Fibroblast of skin of back (primary cell): ENCODE results near the gene TGM3.
A peak's percentile ranks its signal among the peaks of the same experiment; 100 is the strongest.

Source experiments
- DNase-seq: peaks from one replicate; pipeline ENCODE4 v3.0.0-alpha.2; 2013

Gene TGM3

GRCh38 chr20:2285613-2286012 lies 10.2 kb upstream of the TGM3 start:
- no peak for DNase-seq

- DNase-seq = no peak
Observed at GRCh38 chr20:2287504-2287903, 8.3 kb upstream of the TGM3 start.

- DNase-seq = no peak
Observed at GRCh38 chr20:2289475-2289874, 6.3 kb upstream of the TGM3 start.

GRCh38 chr20:2290486-2290885 lies 5.3 kb upstream of the TGM3 start:
- no peak for DNase-seq

DNA sequence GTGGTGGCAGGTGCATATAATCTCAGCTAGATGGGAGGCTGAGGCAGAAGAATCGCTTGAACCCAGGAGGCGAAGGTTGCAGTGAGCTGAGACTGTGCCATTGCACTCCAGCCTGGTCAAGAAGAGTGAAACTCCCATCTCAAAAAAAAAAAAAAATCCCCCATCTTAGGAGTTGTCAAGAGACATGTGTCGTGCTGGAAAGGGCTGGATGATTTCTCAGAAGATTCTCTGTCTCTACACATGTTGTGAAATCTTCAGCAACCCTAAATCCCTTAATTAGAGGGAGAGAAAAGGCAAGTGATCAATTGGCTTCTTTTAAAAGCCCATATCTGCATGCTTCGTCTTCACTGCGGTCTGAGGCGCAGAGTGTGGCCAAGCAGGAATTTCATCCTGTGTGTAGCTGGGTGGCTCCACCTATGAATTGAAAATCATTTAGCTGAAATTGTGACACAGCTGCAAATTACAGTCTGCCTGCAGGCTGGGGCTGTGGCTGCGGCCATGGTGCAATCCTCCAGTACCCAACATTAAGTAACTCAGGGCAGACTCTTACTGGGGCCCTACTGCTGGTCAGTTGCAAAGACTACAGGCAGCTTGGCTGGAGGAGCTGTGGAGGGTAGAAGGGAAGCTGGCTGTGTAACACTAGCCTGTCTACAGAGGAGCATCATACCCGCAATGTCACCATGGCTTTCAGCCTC lies 3.2 kb upstream of the TGM3 start:
- DNase-seq = no peak

- no peak for DNase-seq
Observed at GRCh38 chr20:2293486-2293885, 2.3 kb upstream of the TGM3 start.

DNA sequence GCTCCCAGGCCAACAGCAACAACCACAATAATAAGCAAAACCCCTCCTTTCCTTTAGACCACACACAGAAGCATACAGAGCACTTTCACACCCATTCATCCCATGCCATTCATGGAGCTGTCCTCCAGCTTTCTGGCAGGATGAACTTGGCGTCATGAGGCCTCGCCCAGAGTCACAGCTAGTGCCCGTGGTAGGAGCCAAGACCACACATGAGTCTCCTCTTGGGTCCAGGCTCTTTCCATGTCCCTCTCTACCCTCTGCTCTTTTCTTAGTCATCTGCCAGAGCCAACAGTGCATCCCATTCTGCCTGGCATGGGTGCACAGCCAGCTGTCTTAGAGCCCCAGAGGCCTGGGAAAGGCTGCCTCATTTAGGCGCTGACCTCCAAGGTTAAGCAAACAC lies 1.8 kb upstream of the TGM3 start:
- no peak for DNase-seq

GRCh38 chr20:2295286-2295685 lies 515 bp upstream of the TGM3 start:
- DNase-seq = no peak

DNA sequence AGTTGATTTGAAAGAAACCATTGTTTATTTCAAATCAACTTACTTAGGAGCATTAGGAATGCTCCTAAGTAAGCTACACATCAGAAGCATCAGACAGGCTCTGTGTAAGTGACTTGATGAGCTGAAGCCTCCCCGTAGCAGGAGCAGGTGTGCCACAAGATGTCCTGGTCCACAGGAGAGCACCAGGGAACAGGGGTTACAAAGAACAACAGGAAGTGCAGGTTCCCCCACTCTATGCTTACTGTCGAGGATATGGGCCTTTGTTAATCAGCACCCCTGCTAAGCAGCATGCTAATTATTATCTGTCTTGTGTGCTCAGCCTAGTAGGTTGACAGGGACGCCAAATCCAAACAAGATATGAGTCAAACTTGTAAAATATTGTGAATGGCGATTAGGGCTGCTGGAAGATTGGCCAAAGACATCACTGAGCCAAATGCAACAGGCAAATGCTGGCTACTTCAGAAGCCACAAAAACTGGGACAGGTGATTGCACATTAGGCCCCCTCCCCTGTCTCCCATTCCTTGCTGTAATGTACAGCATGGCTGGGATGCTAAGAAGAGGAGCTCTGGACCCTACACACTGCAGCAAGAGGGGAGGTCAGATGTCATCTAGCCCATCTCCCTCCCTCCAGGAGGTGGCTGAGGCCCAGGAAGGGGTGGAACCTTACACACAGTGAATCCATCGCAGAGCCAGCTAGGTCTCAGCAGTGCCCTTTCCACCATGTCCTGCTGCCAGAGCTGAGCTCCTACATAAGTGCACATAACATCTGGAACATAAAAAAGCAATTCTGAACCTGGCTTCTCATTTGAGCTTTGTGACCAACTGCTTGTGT lies 939 bp downstream of the TGM3 start:
- no peak for DNase-seq

GRCh38 chr20:2297357-2297728 lies 1.5 kb downstream of the TGM3 start:
- DNase-seq = peak; percentile 34

DNA sequence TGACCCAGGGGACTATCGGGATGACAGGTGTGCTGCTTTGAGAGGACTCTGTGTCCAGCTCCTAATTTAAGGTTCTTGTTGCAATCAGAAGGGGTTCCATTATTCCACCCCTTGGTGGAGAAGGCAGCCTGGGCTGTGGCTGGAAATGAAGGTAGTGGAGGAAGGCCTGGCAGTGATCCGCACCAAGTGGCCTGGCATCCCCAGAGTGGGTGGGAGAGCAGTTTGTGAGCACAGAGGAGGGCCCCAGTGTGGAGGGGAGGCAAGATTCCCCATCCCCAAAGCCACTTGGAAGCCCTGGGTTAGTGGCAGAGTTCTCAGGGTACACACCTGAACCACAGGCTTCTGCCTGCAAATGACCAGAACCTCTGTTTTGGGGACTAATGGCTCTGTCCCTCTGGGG lies 2.3 kb downstream of the TGM3 start:
- DNase-seq = no peak

DNA sequence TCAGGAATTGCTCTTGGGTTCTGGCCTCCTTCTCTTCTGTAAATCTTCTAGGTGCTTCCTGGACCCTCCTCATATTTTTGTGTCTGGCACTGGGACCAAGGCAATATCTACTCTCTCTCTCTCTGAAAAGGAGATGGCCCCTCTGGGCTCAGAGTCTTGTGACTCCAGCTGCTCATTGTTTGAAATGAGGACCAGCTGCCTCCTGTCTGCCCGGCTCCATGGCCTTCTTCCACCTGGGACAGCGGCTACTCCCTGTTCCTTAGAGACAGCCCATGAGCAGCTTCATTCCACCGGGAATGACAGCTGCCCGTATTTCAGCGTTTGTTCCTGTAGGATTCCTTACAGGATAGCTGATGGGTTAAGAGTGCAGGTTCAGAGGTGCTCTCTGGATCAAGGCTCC lies 2.9 kb downstream of the TGM3 start:
- no peak for DNase-seq

GRCh38 chr20:2299301-2299700 lies 3.5 kb downstream of the TGM3 start:
- DNase-seq = no peak

DNA sequence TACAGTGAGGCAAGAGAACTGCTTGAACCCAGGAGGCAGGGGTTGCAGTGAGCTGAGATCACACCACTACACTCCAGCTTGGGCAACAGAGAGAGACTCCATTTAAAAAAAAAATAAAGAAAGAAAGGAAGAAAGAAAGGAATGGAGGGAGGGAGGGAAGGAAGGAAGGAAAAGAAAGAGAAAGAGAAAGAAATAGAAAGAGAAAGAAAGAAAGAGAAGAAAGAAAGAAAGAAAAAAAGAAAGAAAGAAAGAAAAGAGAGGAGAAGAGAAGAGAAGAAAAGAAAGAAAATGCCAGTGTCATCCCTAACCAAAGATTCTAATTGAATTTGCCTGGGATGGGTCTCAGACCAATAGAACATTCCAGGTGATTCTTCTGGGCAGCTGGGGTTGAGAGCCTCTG lies 4.2 kb downstream of the TGM3 start:
- no peak for DNase-seq

GRCh38 chr20:2300420-2300819 lies 4.6 kb downstream of the TGM3 start:
- DNase-seq = no peak

DNA sequence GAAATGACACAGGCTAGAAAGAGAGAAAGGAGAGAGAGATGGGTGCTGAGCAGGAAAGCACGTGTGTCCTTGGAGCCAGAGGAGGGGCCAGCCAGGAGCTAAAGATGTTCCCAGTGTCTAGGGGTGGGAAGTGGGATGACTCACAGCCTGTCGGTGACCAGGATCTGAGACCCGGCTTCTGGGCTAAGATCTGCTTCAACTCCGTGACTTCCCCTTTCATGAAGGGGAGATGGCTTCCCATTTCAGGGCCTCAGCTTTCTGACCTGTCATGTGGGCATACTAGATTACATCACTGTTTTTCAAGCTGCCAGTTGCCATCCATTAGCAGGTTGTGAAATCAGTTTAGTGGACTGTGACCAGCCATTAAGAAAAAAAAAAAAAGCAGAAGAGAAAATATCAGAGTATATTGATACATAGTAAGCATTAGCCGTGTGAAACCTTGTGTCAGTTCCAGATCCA lies 5.4 kb downstream of the TGM3 start:
- DNase-seq = peak; percentile 7

- no peak for DNase-seq
Observed at GRCh38 chr20:2302384-2303060, 6.7 kb downstream of the TGM3 start.

- DNase-seq = no peak
Observed at GRCh38 chr20:2303673-2304072, 7.9 kb downstream of the TGM3 start.

DNA sequence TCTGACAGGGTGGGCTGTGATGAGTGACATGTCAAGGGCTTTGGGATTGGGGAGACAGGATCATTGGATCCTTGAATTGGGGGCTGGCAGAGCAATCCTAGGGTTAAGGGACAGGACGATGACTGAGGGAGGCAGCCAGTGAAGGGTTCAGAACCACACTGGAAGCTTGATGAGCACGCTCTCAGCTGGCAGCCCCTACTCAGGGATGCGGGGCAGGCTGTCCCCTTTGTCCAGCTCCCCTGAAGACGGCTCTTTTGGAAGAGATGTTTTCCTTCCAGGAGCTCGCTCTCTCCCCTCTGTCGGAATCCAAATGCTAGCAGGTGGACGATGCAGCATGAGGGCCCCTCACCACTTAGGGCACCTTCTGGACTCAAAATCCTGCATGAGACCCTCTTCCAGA lies 8.4 kb downstream of the TGM3 start:
- DNase-seq = no peak

DNA sequence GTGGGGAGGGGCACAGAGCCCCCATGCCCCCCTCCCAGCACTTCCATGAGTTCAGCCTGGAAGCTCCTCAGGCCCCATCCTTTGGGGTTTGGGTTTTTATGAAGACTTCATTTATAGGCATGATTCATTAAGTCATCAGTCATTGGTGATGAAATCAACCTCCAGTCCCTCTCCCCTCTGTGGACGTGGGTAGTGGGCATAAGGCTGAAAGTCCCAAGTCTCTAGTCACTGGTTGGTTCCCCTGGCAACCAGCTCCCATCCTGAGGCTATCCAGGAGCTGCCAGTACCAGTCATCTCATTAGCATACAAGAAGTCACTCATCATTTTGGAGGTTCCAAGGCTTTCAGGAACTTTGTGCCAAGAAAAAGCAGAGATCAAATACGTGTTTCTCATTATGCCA lies 9.2 kb downstream of the TGM3 start:
- no peak for DNase-seq

DNA sequence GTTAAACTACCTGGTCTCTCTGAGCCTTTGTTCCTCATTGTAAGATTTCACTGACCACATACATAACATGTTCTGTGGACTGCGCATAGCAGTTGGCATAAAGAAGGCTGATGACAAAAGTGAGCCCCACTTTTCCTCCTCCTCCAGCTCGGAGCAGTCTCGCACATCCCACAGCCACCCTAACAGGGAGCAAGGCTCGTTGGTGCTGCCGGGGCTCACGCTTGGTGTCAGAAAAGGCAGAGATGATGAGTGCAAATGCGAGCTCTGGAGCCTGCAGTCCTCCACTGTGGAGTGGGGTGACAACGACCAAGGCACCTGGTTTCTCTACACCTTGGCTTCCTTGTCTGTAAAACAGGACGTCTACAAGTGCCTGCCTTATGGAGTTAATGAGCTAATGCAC lies 9.7 kb downstream of the TGM3 start:
- no peak for DNase-seq

DNA sequence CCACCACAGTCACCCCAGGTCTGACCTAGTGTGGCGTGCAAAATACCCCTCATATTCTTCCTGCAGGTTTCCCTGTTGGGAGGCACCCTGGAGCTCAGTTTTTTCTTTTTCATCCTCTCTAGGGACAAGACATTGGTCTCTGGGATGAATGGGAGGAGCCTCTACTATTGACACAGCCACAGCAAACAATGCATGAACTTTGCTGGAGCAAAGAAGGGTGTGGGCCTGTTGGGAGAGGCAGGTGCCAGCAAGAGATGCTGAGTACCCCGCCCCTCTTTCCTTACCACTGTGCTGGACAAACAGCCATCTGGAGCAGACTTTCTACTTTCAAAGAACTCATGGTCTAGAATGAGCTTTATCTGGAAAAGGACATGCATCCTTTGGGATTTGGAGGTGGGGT lies 10.1 kb downstream of the TGM3 start:
- no peak for DNase-seq

- no peak for DNase-seq
Observed at GRCh38 chr20:2307136-2307535, 11.3 kb downstream of the TGM3 start.

GRCh38 chr20:2311329-2311728 lies 15.5 kb downstream of the TGM3 start:
- DNase-seq = no peak
